HepG2 (cell line): ENCODE measurements around the gene ATP4A. TPM values are rescaled to one million over a fixed set of nuclear protein-coding genes. Genes with fewer than 3 reads are reported as not detected.

Experiments
- BCLAF1 ChIP-seq: fragments of 450-650 bp; IDR thresholded peaks from 2 replicates; pipeline ENCODE4 v1.6.1; 2017; ENCODE audit warnings: mild to moderate bottlenecking
- CBX2 ChIP-seq, 2 experiments: fragments of 200-600 bp in 1 of 2; sonication (generic); formaldehyde crosslinking in 1 of 2; IDR thresholded peaks; 2 replicates each; pipeline versions ENCODE4 v1.7.0 to v1.8.1; 2018 to 2022; ENCODE audit warnings: low read depth in 2 of 2, low read length in 1 of 2, mild to moderate bottlenecking in 1 of 2, missing genetic modification reagents in 1 of 2
- EZH2 ChIP-seq: conservative IDR thresholded peaks from 2 replicates; pipeline ENCODE4 v1.6.1; 2012; ENCODE audit warnings: mild to moderate bottlenecking, low read depth, low read length, moderate library complexity
- HIVEP1 ChIP-seq: sonication (generic); formaldehyde crosslinking; IDR thresholded peaks from 2 replicates; pipeline ENCODE4 v1.4.0; 2020; ENCODE audit warnings: mild to moderate bottlenecking, missing genetic modification reagents
- MTA3 ChIP-seq: sonication (generic); formaldehyde crosslinking; IDR thresholded peaks from 2 replicates; pipeline ENCODE4 v1.4.0; 2020; ENCODE audit warnings: missing genetic modification reagents
- MXD4 ChIP-seq: IDR thresholded peaks from 2 replicates; pipeline ENCODE4 v1.6.1; 2016; ENCODE audit warnings: mild to moderate bottlenecking, missing biosample characterization, missing genetic modification reagents
- MYC ChIP-seq: sonication (generic); formaldehyde crosslinking; IDR thresholded peaks from 2 replicates; pipeline ENCODE4 v1.9.0; 2021; ENCODE audit warnings: missing genetic modification reagents, borderline replicate concordance
- NR1H2 ChIP-seq: sonication (generic); formaldehyde crosslinking; IDR thresholded peaks from 2 replicates; pipeline ENCODE4 v1.8.1; 2022; ENCODE audit warnings: low read depth, missing genetic modification reagents, borderline replicate concordance
- PHF20 ChIP-seq: sonication (generic); formaldehyde crosslinking; IDR thresholded peaks from 2 replicates; pipeline ENCODE4 v1.5.0; 2020; ENCODE audit warnings: mild to moderate bottlenecking, missing genetic modification reagents
- PRDM10 ChIP-seq: sonication (generic); formaldehyde crosslinking; IDR thresholded peaks from 2 replicates; pipeline ENCODE4 v1.4.0; 2020; ENCODE audit warnings: low read depth, missing genetic modification reagents
- PRMT3 ChIP-seq: sonication (generic); formaldehyde crosslinking; IDR thresholded peaks from 2 replicates; pipeline ENCODE4 v1.8.1; 2022; ENCODE audit warnings: low read depth, mild to moderate bottlenecking, moderate library complexity, missing genetic modification reagents, borderline replicate concordance
- ZFP90 ChIP-seq: sonication (generic); formaldehyde crosslinking; IDR thresholded peaks from 2 replicates; pipeline ENCODE4 v1.8.0; 2022; ENCODE audit warnings: missing genetic modification reagents, mild to moderate bottlenecking, inconsistent platforms, borderline replicate concordance
- ZNF138 ChIP-seq: sonication (generic); formaldehyde crosslinking; IDR thresholded peaks from 2 replicates; pipeline ENCODE4 v1.5.0; 2020; ENCODE audit warnings: mild to moderate bottlenecking, low read depth, missing genetic modification reagents
- ZNF264 ChIP-seq: sonication (generic); formaldehyde crosslinking; IDR thresholded peaks from 2 replicates; pipeline ENCODE4 v1.4.0; 2020; ENCODE audit warnings: missing genetic modification reagents
- ZNF777 ChIP-seq: sonication (generic); formaldehyde crosslinking; IDR thresholded peaks from 2 replicates; pipeline ENCODE4 v1.4.0; 2020; ENCODE audit warnings: missing genetic modification reagents
- polyA plus RNA-seq, 8 experiments: library from polyadenylated mRNA; depleted of rRNA in 3 of 8; stranded (reverse) in 7 of 8; unstranded in 1 of 8; fragments of >200 nt; fragmentation: Illumina TruSeq in 4 of 8; extraction: Trizol in 4 of 8; gene quantifications; 2 replicates each; pipeline versions ENCODE4 v1.2.1 to v1.2.3, GENCODE V29; 2011 to 2016; ENCODE audit warnings: low read depth in 4 of 8, missing spikeins in 1 of 8, mixed read lengths in 1 of 8; ENCODE audit not compliant: insufficient read depth in 1 of 8
- total RNA-seq, 5 experiments: library from RNA; depleted of rRNA; stranded (reverse); fragments of >200 nt; fragmentation: Illumina TruSeq; extraction: Trizol; gene quantifications; 2 replicates each; pipeline ENCODE4 v1.2.3, GENCODE V29; 2016; ENCODE audit warnings: low read depth in 1 of 5
- TF ChIP-seq, protein P1 (sequence below): sonication (generic); formaldehyde crosslinking; IDR thresholded peaks from 2 replicates; pipeline ENCODE4 v1.8.1; 2022; ENCODE audit warnings: low read depth, mild to moderate bottlenecking, missing genetic modification reagents
- TF ChIP-seq, protein P2 (sequence below): sonication (generic); formaldehyde crosslinking; IDR thresholded peaks from 2 replicates; pipeline ENCODE4 v1.8.0; 2022; ENCODE audit warnings: mild to moderate bottlenecking, missing genetic modification reagents, borderline replicate concordance

ATP4A gene
- total and polyA plus RNA-seq, 2 of the 13 experiments (the other 11 are each of a cell fraction or from before 2014, with no cell fraction given), result 0.08 to 0.11 TPM

DNA sequence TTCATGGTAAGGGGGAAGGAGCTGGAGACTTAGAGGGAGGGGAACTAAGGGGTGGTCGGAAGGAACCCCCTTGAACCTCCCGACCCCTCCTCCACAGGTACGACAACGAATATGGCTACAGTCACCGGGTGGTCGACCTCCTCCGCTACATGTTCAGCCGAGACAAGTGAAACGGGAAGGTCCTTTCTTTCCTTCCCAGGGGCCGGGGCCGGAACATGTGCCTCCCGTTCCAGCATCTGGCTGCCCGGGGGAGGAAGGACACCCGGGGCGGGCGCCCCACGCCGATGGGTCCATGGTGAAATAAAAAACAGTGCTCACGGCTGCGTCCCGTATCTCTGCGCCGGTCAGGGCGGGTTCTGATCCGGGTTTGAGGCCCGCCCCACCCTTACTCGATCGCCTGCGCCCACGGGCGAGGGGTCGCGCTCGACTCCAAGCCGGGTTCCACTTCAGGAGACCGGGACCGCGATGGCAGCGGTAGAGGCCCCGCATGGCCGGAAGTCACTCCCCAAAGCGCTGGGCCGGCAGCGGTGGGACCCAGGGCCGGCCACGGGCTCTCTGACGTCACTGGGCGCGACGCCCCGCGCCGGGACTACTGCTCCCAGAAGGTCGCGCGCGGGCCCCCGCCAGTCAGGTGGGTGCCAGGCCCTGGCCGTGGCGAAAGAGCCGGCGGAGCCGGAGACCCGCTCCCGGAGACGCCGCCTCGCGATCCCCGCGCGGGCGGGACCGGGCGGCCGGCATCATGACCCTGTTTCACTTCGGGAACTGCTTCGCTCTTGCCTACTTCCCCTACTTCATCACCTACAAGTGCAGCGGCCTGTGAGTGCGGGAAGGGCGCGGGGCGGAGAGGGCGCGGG is 18.2 kb downstream of the ATP4A start, which contains the start of gene TMEM147 (continued):
- TF ChIP-seq PRDM10 (CRISPR knock-in tag), result no peak
- TF ChIP-seq NR1H2 (CRISPR knock-in tag), result no peak
- TF ChIP-seq HIVEP1, result no peak
- TF ChIP-seq, protein P1, sequence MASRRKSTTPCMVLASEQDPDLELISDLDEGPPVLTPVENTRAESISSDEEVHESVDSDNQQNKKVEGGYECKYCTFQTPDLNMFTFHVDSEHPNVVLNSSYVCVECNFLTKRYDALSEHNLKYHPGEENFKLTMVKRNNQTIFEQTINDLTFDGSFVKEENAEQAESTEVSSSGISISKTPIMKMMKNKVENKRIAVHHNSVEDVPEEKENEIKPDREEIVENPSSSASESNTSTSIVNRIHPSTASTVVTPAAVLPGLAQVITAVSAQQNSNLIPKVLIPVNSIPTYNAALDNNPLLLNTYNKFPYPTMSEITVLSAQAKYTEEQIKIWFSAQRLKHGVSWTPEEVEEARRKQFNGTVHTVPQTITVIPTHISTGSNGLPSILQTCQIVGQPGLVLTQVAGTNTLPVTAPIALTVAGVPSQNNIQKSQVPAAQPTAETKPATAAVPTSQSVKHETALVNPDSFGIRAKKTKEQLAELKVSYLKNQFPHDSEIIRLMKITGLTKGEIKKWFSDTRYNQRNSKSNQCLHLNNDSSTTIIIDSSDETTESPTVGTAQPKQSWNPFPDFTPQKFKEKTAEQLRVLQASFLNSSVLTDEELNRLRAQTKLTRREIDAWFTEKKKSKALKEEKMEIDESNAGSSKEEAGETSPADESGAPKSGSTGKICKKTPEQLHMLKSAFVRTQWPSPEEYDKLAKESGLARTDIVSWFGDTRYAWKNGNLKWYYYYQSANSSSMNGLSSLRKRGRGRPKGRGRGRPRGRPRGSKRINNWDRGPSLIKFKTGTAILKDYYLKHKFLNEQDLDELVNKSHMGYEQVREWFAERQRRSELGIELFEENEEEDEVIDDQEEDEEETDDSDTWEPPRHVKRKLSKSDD (CRISPR knock-in tag), result no peak; the same call in 1 of the 2 replicates
- TF ChIP-seq, protein P2, sequence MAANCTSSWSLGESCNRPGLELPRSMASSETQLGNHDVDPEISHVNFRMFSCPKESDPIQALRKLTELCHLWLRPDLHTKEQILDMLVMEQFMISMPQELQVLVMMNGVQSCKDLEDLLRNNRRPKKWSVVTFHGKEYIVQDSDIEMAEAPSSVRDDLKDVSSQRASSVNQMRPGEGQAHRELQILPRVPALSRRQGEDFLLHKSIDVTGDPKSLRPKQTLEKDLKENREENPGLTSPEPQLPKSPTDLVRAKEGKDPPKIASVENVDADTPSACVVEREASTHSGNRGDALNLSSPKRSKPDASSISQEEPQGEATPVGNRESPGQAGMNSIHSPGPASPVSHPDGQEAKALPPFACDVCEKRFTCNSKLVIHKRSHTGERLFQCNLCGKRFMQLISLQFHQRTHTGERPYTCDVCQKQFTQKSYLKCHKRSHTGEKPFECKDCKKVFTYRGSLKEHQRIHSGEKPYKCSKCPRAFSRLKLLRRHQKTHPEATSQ (CRISPR knock-in tag), result peak; percentile 97
- peak; percentile 33; the same call in 1 of the 2 replicates for TF ChIP-seq ZNF264 (CRISPR knock-in tag)
- no peak for TF ChIP-seq PRMT3
- 0 out of 2 replicates have a peak, but pooled peaks have one; percentile 57 for TF ChIP-seq ZNF138 (CRISPR knock-in tag)
- TF ChIP-seq ZNF777 (CRISPR knock-in tag), result no peak; the same call in 1 of the 2 replicates
- TF ChIP-seq ZFP90, result no peak
- TF ChIP-seq CBX2 (IDR thresholded peaks at IDR 0.05; ENCODE audit: low read depth, low read length), result no peak
- TF ChIP-seq CBX2 (CRISPR knock-in tag; IDR thresholded peaks at IDR 0.05; ENCODE audit: low read depth), result no peak
- TF ChIP-seq MYC (CRISPR knock-in tag), result peak; percentile 89
- peak; percentile 92 for TF ChIP-seq MXD4 (CRISPR knock-in tag)
- no peak for TF ChIP-seq EZH2
- no peak for TF ChIP-seq BCLAF1
- TF ChIP-seq PHF20 (CRISPR knock-in tag), result peak; percentile 90
- no peak for TF ChIP-seq MTA3 (CRISPR knock-in tag)
